Stimulated activated CD4-positive, alpha-beta T cell treated with anti-CD3 and anti-CD28 coated beads, Interleukin-12 subunit alpha, Interleukin-12 subunit beta, amount 100 ng/mL, for 4 hours (primary cell): Measurements from ENCODE around the gene REM2.
"Not testable (repeated sequence)": the region's sequence is repeated elsewhere in the genome, so short reads cannot be mapped to it uniquely, and the experiment has no call there.

Experiments used
- DNase-seq: peaks from one replicate; pipeline ENCODE4 v3.0.0-alpha.2; 2020

REM2 gene

GRCh38 chr14:22848351-22849164, 34.5 kb upstream of the REM2 start:
- no peak for DNase-seq

- DNase-seq, result no peak
Measured at GRCh38 chr14:22849212-22849819, 33.7 kb upstream of the REM2 start.

- no peak for DNase-seq
Measured at GRCh38 chr14:22850944-22851764, 31.9 kb upstream of the REM2 start.

- not testable (repeated sequence) for DNase-seq
Measured at GRCh38 chr14:22852178-22852577, 30.8 kb upstream of the REM2 start.

GRCh38 chr14:22852599-22852939, 30.5 kb upstream of the REM2 start:
- no peak for DNase-seq

GRCh38 chr14:22852940-22853767, 29.9 kb upstream of the REM2 start:
- DNase-seq, result peak; percentile 93

GRCh38 chr14:22854296-22854695, 28.7 kb upstream of the REM2 start:
- not testable (repeated sequence) for DNase-seq

GRCh38 chr14:22854963-22855724, 27.9 kb upstream of the REM2 start:
- no peak for DNase-seq

GRCh38 chr14:22856428-22856827, 26.6 kb upstream of the REM2 start:
- DNase-seq, result no peak

GRCh38 chr14:22860377-22860776, 22.6 kb upstream of the REM2 start:
- DNase-seq, result not testable (repeated sequence)

GRCh38 chr14:22861651-22862050, 21.4 kb upstream of the REM2 start:
- no peak for DNase-seq

GRCh38 chr14:22864979-22865378, 18.0 kb upstream of the REM2 start:
- DNase-seq, result no peak

- no peak for DNase-seq
Measured at GRCh38 chr14:22865424-22866405, 17.3 kb upstream of the REM2 start.

- no peak for DNase-seq
Measured at GRCh38 chr14:22866874-22867273, 16.1 kb upstream of the REM2 start.

GRCh38 chr14:22870811-22871223, 12.2 kb upstream of the REM2 start:
- no peak for DNase-seq

- DNase-seq, result peak; percentile 75
Measured at GRCh38 chr14:22871224-22872032, 11.6 kb upstream of the REM2 start, which contains the start of gene LRP10. Gene LRP10 (plus strand): TSS chr14:22871740. CDS start chr14:22872304, 564 bp downstream.

- DNase-seq, result peak; percentile 66
Measured at GRCh38 chr14:22872033-22872832, 10.8 kb upstream of the REM2 start.

- no peak for DNase-seq
Measured at GRCh38 chr14:22872833-22873520, 10.0 kb upstream of the REM2 start.
